CD4-positive, alpha-beta memory T cell (primary cell): ENCODE results near the gene SPAG9. TPM values are rescaled to one million over a fixed set of nuclear protein-coding genes. Genes with fewer than 3 reads are reported as not detected.

Experiments used
- CTCF ChIA-PET: fragments of 350-600 bp; sonication (Branson Sonifier 250); formaldehyde crosslinking; loops from one replicate; lab custom pipeline; 2021; ENCODE audit warnings: inconsistent platforms; ENCODE audit not compliant: partially characterized antibody; lab: Charles Lee
- POLR2A ChIA-PET: fragments of 350-600 bp; sonication (Branson Sonifier 250); formaldehyde crosslinking; loops from one replicate; lab custom pipeline; 2021; ENCODE audit not compliant: partially characterized antibody; lab: Charles Lee
- DNase-seq, 5 donors: peaks; one replicate each; pipeline versions ENCODE4 v3.0.0 to v3.0.0-alpha.2; 2020 to 2022; ENCODE audit warnings: mixed read lengths in 1 of 5
- H3K27ac ChIP-seq: one replicate; pipeline ENCODE4 v1.7.0; 2013; ENCODE audit warnings: low read depth, low read length
- H3K27me3 ChIP-seq: 2 replicates; pipeline ENCODE4 v1.7.0; 2013; ENCODE audit warnings: mild to moderate bottlenecking, low read length, moderate library complexity; ENCODE audit not compliant: insufficient read depth
- H3K36me3 ChIP-seq: 2 replicates; pipeline ENCODE4 v1.7.0; 2013; ENCODE audit warnings: mild to moderate bottlenecking, low read length, moderate library complexity; ENCODE audit not compliant: insufficient read depth
- H3K4me1 ChIP-seq: 2 replicates; pipeline ENCODE4 v1.7.0; 2013; ENCODE audit warnings: mild to moderate bottlenecking, low read length, moderate library complexity; ENCODE audit not compliant: insufficient read depth
- H3K4me3 ChIP-seq, 2 donors: one replicate each; pipeline ENCODE4 v1.7.0; 2013; ENCODE audit warnings: low read length in 2 of 2, mild to moderate bottlenecking in 1 of 2
- H3K9me3 ChIP-seq, 2 donors: one replicate each; pipeline ENCODE4 v1.7.0; 2013; ENCODE audit warnings: low read length in 2 of 2, control low read depth in 1 of 2; ENCODE audit not compliant: control insufficient read depth in 1 of 2
- H3K27ac Mint-ChIP-seq, 7 donors: one replicate each; pipeline ENCODE4 v1.8.0; 2020 to 2021; ENCODE audit warnings: mixed read lengths in 7 of 7, mild to moderate bottlenecking in 6 of 7, inconsistent platforms in 3 of 7, moderate library complexity in 3 of 7
- H3K27me3 Mint-ChIP-seq, 2 donors: one replicate each; pipeline ENCODE4 v1.8.0; 2020 to 2021; ENCODE audit warnings: mixed read lengths in 2 of 2
- H3K36me3 Mint-ChIP-seq, 2 donors: one replicate each; pipeline ENCODE4 v1.8.0; 2020 to 2021; ENCODE audit warnings: mixed read lengths in 2 of 2, inconsistent platforms in 1 of 2, mild to moderate bottlenecking in 1 of 2
- H3K4me1 Mint-ChIP-seq, 4 donors: one replicate each; pipeline ENCODE4 v1.8.0; 2020 to 2021; ENCODE audit warnings: mixed read lengths in 4 of 4, mild to moderate bottlenecking in 1 of 4
- H3K4me3 Mint-ChIP-seq, 8 donors: one replicate each; pipeline ENCODE4 v1.8.0; 2020 to 2021; ENCODE audit warnings: mixed read lengths in 8 of 8, mild to moderate bottlenecking in 7 of 8, moderate library complexity in 6 of 8, inconsistent platforms in 3 of 8
- H3K9me3 Mint-ChIP-seq, 8 donors: one replicate each; pipeline ENCODE4 v1.8.0; 2020 to 2021; ENCODE audit warnings: mixed read lengths in 8 of 8, mild to moderate bottlenecking in 5 of 8, inconsistent platforms in 3 of 8, moderate library complexity in 1 of 8
- intact Hi-C: fragments of 100-400 bp; cut with micrococcal nuclease; formaldehyde crosslinking; loops from one replicate; pipeline ENCODE4 v1.15.1; 2023
- polyA plus RNA-seq, 2 donors: library from polyadenylated mRNA; unstranded; fragments of 300-500 nt; fragmentation: Illumina TruSeq; gene quantifications; one replicate each; pipeline ENCODE4 v1.2.3, GENCODE V29; 2021
- total RNA-seq, 2 experiments: library from RNA; stranded (reverse); gene quantifications; one replicate each; pipeline ENCODE4 v1.2.3, GENCODE V29; 2021

The SPAG9 gene
- total and polyA plus RNA-seq, 4 experiments from 2014 or later: 3.2 to 62.3 (median 36.0) TPM

DNA sequence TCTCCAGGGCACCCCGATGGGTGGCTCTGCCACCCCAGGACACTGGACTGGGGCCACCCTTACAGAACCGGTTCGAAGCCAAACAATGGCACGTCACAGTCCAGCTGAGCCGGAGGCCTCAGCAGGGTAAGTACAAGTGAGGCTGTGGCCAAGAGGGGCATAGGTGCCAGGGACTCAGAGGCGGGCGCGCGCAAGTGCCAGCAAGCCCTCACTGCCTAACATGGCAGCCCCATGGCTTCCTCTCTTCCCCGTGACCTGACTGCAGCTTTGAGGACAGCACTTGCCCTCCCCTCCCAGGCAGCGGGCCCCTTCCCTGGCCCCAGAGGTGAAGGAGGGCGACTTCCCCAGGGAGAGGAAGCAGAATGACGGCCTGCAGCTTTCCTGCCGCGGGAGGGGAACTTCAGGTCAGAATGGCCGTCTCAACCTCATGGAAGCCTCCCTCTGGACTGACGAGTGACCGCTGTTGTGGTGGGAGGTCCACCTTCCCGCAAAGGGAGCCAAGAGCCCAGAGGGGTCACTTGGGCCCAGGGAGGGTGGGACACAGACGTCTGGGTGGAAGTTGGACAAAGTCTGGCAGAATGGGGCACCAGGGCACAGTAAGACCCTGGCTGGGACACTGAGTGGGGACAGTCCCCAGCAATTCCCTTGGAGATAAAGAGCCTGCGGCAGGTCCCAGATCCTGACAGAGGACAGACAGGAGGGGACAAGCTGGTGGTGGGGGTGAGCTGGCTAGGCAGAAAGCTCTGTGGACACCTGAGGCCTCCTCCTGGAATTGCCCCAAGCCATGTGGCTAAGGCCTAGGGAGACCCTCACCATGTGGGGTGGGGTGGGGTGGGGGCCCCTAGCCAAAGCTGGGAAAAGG lies 202.4 kb downstream of the SPAG9 start:
- Mint-ChIP-seq H3K27ac (peak overlapping the region; percentile 60 to 99 (median 97)), H3K36me3 (no peaks in the 10 kb centered on the region), H3K4me3 (no peak overlapping the region), H3K9me3 (no peaks in the 10 kb centered on the region), H3K4me1 (peaks cover 18 to 56% (median 43%) of the 10 kb centered on the region in 4 donors), H3K27me3 (no peaks in the 10 kb centered on the region)
- Histone ChIP-seq H3K4me3 (no peak overlapping the region), H3K27ac (peak overlapping the region; percentile 75), H3K4me1 (peaks cover 43% of the 10 kb centered on the region), H3K36me3 (no peaks in the 10 kb centered on the region), H3K27me3 (no peaks in the 10 kb centered on the region), H3K9me3 (no peaks in the 10 kb centered on the region)
- DNase-seq: no peak
- CTCF ChIA-PET: interaction anchor here (0.9 to 3.4 kb wide), 2 partner anchors 52 to 65 kb away, joined by 6 to 14 read pairs; partner anchors contain the start of gene TOB1
- POLR2A ChIA-PET: interaction anchor here (0.7 to 33.8 kb wide), 10 partner anchors 8 to 56 kb away, joined by 3 to 688 read pairs (median 6); partner anchors contain the start of gene TOB1
- intact Hi-C loops: no loop called here

DNA sequence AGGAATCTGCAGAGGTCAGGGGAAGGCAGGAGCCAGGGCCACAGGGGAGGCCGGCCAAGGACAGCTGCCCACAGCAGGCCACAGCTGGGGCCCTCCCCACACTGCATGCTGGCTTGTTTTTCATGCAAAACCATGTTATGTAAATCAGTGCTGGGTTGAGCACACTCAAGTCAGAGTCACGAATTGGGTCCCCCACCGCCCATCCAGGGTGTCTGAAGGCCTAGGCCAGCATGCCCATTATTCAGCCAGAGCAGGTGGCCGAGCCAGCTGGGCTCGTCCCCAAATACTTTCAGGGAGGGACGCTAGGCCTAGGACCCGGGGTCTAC lies 203.3 kb downstream of the SPAG9 start:
- peak overlapping the region in 4 of 7 donors; percentile 22 to 79 (median 59) for H3K27ac Mint-ChIP-seq
- Histone ChIP-seq H3K4me3 (no peak overlapping the region), H3K4me1 (peaks cover 49% of the 10 kb centered on the region), H3K9me3 (no peaks in the 10 kb centered on the region), H3K27ac (no peak overlapping the region), H3K27me3 (no peaks in the 10 kb centered on the region), H3K36me3 (no peaks in the 10 kb centered on the region)
- intact Hi-C loops: no loop called here
- no peak overlapping the region for H3K4me3 Mint-ChIP-seq
- H3K9me3 Mint-ChIP-seq: no peaks in the 10 kb centered on the region
- DNase-seq: no peak
- H3K4me1 Mint-ChIP-seq: peaks cover 18 to 58% (median 44%) of the 10 kb centered on the region in 4 donors
- no peaks in the 10 kb centered on the region for H3K27me3 Mint-ChIP-seq
- ChIA-PET CTCF (interaction anchor here (3.4 kb wide), 1 partner anchor 64 kb away, joined by 14 read pairs; no protein-coding TSS in a partner anchor), POLR2A (interaction anchor here (1.4 to 33.8 kb wide), 4 partner anchors 8 to 55 kb away, joined by 4 to 688 read pairs (median 5); partner anchors contain the start of gene TOB1)
- no peaks in the 10 kb centered on the region for H3K36me3 Mint-ChIP-seq

DNA sequence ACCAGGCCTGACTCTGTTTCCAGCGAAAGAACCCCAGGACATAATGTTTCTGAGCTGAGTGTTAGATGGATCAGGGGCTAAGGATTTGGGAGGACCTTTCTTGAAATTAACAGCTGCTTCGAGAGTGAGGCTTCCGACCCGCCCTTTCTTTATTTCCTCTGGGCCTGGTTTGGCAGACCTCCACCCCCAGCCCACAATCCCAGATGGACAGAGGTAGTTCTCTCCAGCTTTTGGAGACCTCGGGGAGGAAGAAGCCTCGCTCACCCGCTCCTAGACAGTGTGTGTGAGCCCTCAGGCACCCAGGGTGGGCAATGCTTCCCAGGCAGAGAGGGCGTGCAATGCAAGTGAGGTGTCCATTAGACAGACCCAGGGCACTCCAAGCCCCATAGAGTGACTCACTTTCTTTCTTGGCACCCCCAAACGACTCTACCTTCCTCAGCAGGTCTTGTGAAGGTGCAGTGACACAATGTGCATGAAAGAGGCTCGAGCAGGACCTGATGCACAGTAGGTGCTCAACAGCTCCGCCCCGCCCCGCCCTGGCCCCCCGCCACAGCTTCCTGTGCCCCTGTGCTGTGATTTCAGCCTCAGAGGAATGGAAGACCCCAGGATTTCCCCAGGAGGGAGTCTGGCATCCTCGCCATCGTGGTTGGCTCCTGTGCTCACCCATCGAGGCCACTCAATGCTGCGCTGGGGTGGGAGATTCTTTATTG lies 203.8 kb downstream of the SPAG9 start:
- peaks cover 20 to 63% (median 46%) of the 10 kb centered on the region in 4 donors for H3K4me1 Mint-ChIP-seq
- POLR2A ChIA-PET: interaction anchor here (0.6 to 33.8 kb wide), 6 partner anchors 9 to 54 kb away, joined by 3 to 688 read pairs (median 4); partner anchors contain the start of gene TOB1
- Histone ChIP-seq H3K27ac (no peak overlapping the region), H3K4me1 (peaks cover 54% of the 10 kb centered on the region), H3K9me3 (no peaks in the 10 kb centered on the region), H3K27me3 (no peaks in the 10 kb centered on the region), H3K36me3 (no peaks in the 10 kb centered on the region), H3K4me3 (no peak overlapping the region)
- no peaks in the 10 kb centered on the region for H3K9me3 Mint-ChIP-seq
- H3K4me3 Mint-ChIP-seq: peak overlapping the region in 1 of 8 donors; percentile 26
- H3K27ac Mint-ChIP-seq: peak overlapping the region; percentile 35 to 88 (median 79)
- no peaks in the 10 kb centered on the region for H3K27me3 Mint-ChIP-seq
- no peaks in the 10 kb centered on the region for H3K36me3 Mint-ChIP-seq
- intact Hi-C loops: no loop called here
- CTCF ChIA-PET: interaction anchor here (0.8 to 3.4 kb wide), 4 partner anchors 14 to 64 kb away, joined by 3 to 14 read pairs (median 4); no protein-coding TSS in a partner anchor
- no peak for DNase-seq

DNA sequence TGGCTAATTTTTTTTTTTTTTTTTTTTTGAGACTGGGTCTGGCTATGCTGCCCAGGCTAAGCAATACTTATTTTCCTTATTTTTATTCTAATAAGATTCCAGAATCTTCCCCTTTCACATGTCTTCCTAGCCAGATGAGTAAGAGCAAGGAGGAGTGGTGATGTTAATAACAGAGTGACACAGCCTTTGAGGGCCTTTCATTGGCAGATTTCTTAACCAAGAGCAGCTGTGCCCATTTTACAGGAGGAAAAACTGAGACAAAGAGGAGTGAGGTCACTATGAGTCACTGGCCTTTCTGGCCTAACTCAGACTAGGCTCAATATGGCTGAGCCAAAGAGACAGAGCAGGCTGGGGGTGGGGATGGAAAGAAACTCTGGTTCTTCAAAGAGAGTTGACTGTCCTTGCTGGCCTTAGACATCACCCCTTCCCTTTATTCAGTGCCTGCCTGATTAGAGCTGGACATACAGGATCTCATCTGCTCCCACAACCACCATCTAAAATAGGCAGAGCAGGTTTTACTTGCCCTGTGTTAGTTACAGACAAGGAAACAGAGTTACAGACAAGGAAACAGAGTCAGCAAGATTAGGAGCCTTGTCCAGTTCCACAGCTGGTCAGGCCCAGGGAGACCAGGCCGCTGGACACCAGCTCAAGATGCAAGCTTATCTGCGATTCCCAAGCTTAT lies 204.5 kb downstream of the SPAG9 start:
- Histone ChIP-seq H3K27ac (no peak overlapping the region), H3K36me3 (no peaks in the 10 kb centered on the region), H3K27me3 (no peaks in the 10 kb centered on the region), H3K4me3 (no peak overlapping the region), H3K4me1 (peaks cover 61% of the 10 kb centered on the region), H3K9me3 (no peaks in the 10 kb centered on the region)
- Mint-ChIP-seq H3K9me3 (no peaks in the 10 kb centered on the region), H3K4me1 (peaks cover 24 to 70% (median 49%) of the 10 kb centered on the region in 4 donors), H3K36me3 (no peaks in the 10 kb centered on the region), H3K27ac (peak overlapping the region in 5 of 7 donors; percentile 70 to 88 (median 78)), H3K27me3 (no peaks in the 10 kb centered on the region), H3K4me3 (peak overlapping the region in 1 of 8 donors; percentile 35)
- intact Hi-C loops: no loop called here
- CTCF ChIA-PET: interaction anchor here (0.8 to 1.2 kb wide), 3 partner anchors 14 to 39 kb away, joined by 3 to 5 read pairs (median 3); no protein-coding TSS in a partner anchor
- POLR2A ChIA-PET: interaction anchor here (0.6 to 33.8 kb wide), 6 partner anchors 8 to 54 kb away, joined by 3 to 688 read pairs (median 4); partner anchors contain the start of gene TOB1
- peak in 1 of 5 donors; percentile 41 for DNase-seq

DNA sequence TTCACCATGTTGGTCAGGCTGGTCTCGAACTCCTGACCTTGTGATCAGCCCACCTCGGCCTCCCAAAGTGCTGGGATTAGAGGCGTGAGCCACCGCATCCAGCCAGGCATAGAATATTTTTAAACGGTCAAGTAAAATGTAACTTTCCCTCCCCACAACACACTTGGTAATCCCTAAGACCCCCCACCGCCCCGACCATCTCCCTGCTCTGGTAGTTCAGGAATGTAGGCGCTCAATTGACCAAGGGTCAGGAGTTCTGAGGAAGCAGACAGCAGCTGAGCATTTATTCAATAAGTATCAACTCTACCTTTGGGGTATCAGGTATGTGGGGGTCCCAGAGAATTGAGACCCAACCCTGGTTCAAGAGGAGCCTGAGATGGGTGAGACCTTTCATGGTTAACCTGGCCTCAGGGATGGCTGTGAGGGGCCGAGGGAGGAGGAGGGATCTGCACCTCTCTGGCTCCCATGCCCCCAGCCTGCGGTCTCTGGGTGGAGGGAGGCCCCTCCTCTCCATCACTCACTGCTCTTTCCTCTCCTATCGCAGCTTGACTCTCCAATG lies 206.1 kb downstream of the SPAG9 start:
- Mint-ChIP-seq H3K27me3 (no peaks in the 10 kb centered on the region), H3K4me1 (peaks cover 31 to 77% (median 53%) of the 10 kb centered on the region in 4 donors), H3K4me3 (no peak overlapping the region), H3K27ac (peak overlapping the region in 5 of 7 donors; percentile 4 to 56 (median 47)), H3K9me3 (no peaks in the 10 kb centered on the region), H3K36me3 (no peaks in the 10 kb centered on the region)
- ChIA-PET CTCF (interaction anchor here (1.3 kb wide), 1 partner anchor 42 kb away, joined by 3 read pairs; no protein-coding TSS in a partner anchor), POLR2A (interaction anchor here (1.2 to 33.8 kb wide), 2 partner anchors 16 to 52 kb away, joined by 4 to 688 read pairs; partner anchors contain the start of gene TOB1)
- Histone ChIP-seq H3K27me3 (no peaks in the 10 kb centered on the region), H3K9me3 (no peaks in the 10 kb centered on the region), H3K4me3 (no peak overlapping the region), H3K27ac (no peak overlapping the region), H3K36me3 (no peaks in the 10 kb centered on the region), H3K4me1 (peaks cover 70% of the 10 kb centered on the region)
- intact Hi-C loops: no loop called here
- no peak for DNase-seq

DNA sequence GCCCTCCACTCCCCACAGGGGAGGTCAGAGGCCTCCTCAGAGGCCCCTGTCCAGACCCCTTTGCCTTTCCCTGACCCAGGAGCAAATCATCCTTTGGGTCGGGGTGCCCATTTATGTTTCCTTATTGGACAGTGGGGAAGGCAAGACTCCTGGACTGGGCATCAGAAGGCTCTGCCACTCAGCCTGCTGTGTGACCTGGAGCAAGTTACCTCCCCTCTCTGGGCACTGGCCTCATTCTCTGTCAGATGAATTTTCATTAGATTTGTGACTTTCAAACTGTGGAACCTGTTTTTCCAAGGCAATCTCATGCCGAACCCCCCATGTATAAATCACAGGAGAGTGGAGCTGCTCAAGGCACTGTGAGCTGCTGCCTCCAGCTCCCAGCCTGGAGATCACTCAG lies 207.5 kb downstream of the SPAG9 start:
- Histone ChIP-seq H3K4me3 (no peak overlapping the region), H3K27ac (no peak overlapping the region), H3K4me1 (peaks cover 70% of the 10 kb centered on the region), H3K27me3 (no peaks in the 10 kb centered on the region), H3K36me3 (no peaks in the 10 kb centered on the region), H3K9me3 (no peaks in the 10 kb centered on the region)
- peaks cover 32 to 77% (median 53%) of the 10 kb centered on the region in 4 donors for H3K4me1 Mint-ChIP-seq
- no peak for DNase-seq
- ChIA-PET POLR2A (interaction anchor here (1.2 to 33.8 kb wide), 2 partner anchors 18 to 51 kb away, joined by 4 to 688 read pairs; partner anchors contain the start of gene TOB1), CTCF (interaction anchor here (1.8 to 2.4 kb wide), 2 partner anchors 49 to 61 kb away, joined by 6 to 12 read pairs; no protein-coding TSS in a partner anchor)
- no peaks in the 10 kb centered on the region for H3K9me3 Mint-ChIP-seq
- intact Hi-C loops: no loop called here
- no peak overlapping the region for H3K4me3 Mint-ChIP-seq
- H3K27me3 Mint-ChIP-seq: no peaks in the 10 kb centered on the region
- H3K27ac Mint-ChIP-seq: peak overlapping the region in 6 of 7 donors; percentile 37 to 86 (median 60)
- no peaks in the 10 kb centered on the region for H3K36me3 Mint-ChIP-seq
